Stomach (tissue), 4 donors: ENCODE data around the gene ZDHHC7.

ENCODE experiments used
- CTCF ChIP-seq, 7 experiments: fragments of 450-650 bp in 4 of 7; fragments of 200-600 bp in 3 of 7; sonication (generic) in 3 of 7; IDR thresholded peaks; one replicate each; pipeline ENCODE4 v1.5.1; 2016 to 2019; ENCODE audit warnings: antibody characterized with exemption in 7 of 7, control low read depth in 2 of 7, mild to moderate bottlenecking in 1 of 7
- POLR2AphosphoS5 ChIP-seq, 3 donors: sonication (generic); formaldehyde crosslinking; IDR thresholded peaks; one replicate each; pipeline ENCODE4 v1.6.1; 2016; ENCODE audit warnings: antibody characterized with exemption in 3 of 3

- no peak for TF ChIP-seq CTCF (IDR thresholded peaks at IDR 0.05)
- no peak for TF ChIP-seq POLR2AphosphoS5 (IDR thresholded peaks at IDR 0.05)
Measured at GRCh38 chr16:85017151-85017550, 5.8 kb upstream of the ZDHHC7 start.
